SU-DHL-6 (cell line): ENCODE results near the gene GPR160.
"Not testable (repeated sequence)": the region's sequence is repeated elsewhere in the genome, so short reads cannot be mapped to it uniquely, and the experiment has no call there.

ENCODE experiments used
- H2AFZ ChIP-seq: fragments of 200-600 bp; sonication (generic); 2 replicates; pipeline ENCODE4 v1.6.1; 2014; ENCODE audit warnings: low read depth, mild to moderate bottlenecking, moderate library complexity, mixed read lengths, antibody characterized with exemption, low read length; ENCODE audit not compliant: severe bottlenecking
- H3F3A ChIP-seq: fragments of 200-600 bp; shearing (Covaris generic); 2 replicates; pipeline ENCODE4 v1.6.0; 2016; ENCODE audit warnings: antibody characterized with exemption, mild to moderate bottlenecking; ENCODE audit not compliant: insufficient read depth
- H3K27ac ChIP-seq: fragments of 200-600 bp; sonication (generic); 2 replicates; pipeline ENCODE4 v1.5.1; 2016; ENCODE audit warnings: low read depth, mild to moderate bottlenecking, low read length, moderate library complexity, mixed read lengths
- H3K27me3 ChIP-seq: fragments of 200-600 bp; sonication (generic), shearing (Covaris generic); 2 replicates; pipeline ENCODE4 v1.6.0; 2014; ENCODE audit warnings: mild to moderate bottlenecking, low read length
- H3K36me3 ChIP-seq: fragments of 200-600 bp; sonication (generic); 2 replicates; pipeline ENCODE4 v1.6.1; 2014; ENCODE audit warnings: mild to moderate bottlenecking, low read length, mixed read lengths
- H3K4me2 ChIP-seq: fragments of 300-600, 200-600 bp; shearing (Covaris generic), sonication (generic); 2 replicates; pipeline ENCODE4 v1.6.0; 2014; ENCODE audit warnings: low read length, low read depth, mild to moderate bottlenecking; ENCODE audit not compliant: poor library complexity, severe bottlenecking
- H3K4me3 ChIP-seq: fragments of 200-600 bp; sonication (generic); 2 replicates; pipeline ENCODE4 v1.5.1; 2014; ENCODE audit warnings: antibody characterized with exemption, low read length, mild to moderate bottlenecking, mixed read lengths; ENCODE audit not compliant: insufficient read depth, poor library complexity, severe bottlenecking
- H3K79me2 ChIP-seq: fragments of 200-600 bp; sonication (generic); 2 replicates; pipeline ENCODE4 v1.6.1; 2014; ENCODE audit warnings: mild to moderate bottlenecking, low read length, moderate library complexity; ENCODE audit not compliant: insufficient read depth
- H3K9ac ChIP-seq: fragments of 200-600 bp; sonication (generic); 2 replicates; pipeline ENCODE4 v1.7.0; 2014; ENCODE audit warnings: mild to moderate bottlenecking, low read length
- H3K9me2 ChIP-seq: fragments of 200-600 bp; sonication (generic); replicated peaks from 2 replicates; pipeline ENCODE4 v1.6.1; 2014; ENCODE audit warnings: low read length; ENCODE audit not compliant: insufficient read depth
- H3K9me3 ChIP-seq: fragments of 200-600 bp; sonication (generic); 2 replicates; pipeline ENCODE4 v1.6.1; 2014; ENCODE audit warnings: low read length, mixed read lengths; ENCODE audit not compliant: insufficient read depth
- H4K20me1 ChIP-seq: fragments of 200-600 bp; sonication (generic); 2 replicates; pipeline ENCODE4 v1.6.1; 2014; ENCODE audit warnings: low read depth, mild to moderate bottlenecking, antibody characterized with exemption, low read length, moderate library complexity, mixed read lengths
- CTCF ChIP-seq: fragments of 200-600 bp; sonication (generic); IDR thresholded peaks from one replicate; pipeline ENCODE4 v1.5.1; 2017; ENCODE audit warnings: antibody characterized with exemption, mild to moderate bottlenecking, low read length, moderate library complexity; ENCODE audit not compliant: insufficient read depth, poor library complexity, severe bottlenecking
- EZH2phosphoT487 ChIP-seq: fragments of 200-600 bp; sonication (generic), shearing (Covaris generic); conservative IDR thresholded peaks from 2 replicates; pipeline ENCODE4 v1.6.1; 2018; ENCODE audit warnings: mild to moderate bottlenecking, antibody characterized with exemption, low read length, moderate library complexity, mixed read lengths

The GPR160 gene

GRCh38 chr3:170016057-170016456 is 21.7 kb upstream of the GPR160 start:
- no peaks in the 10 kb centered on the region for H3K9me3 ChIP-seq
- H3K4me2 ChIP-seq: no peak overlapping the region
- no peaks in the 10 kb centered on the region for H4K20me1 ChIP-seq
- no peak overlapping the region for H2AFZ ChIP-seq
- no peak overlapping the region for H3K9ac ChIP-seq
- no peaks in the 10 kb centered on the region for H3K27me3 ChIP-seq
- no peak overlapping the region for H3K27ac ChIP-seq
- no peaks in the 10 kb centered on the region for H3K36me3 ChIP-seq
- no peaks in the 10 kb centered on the region for H3K9me2 ChIP-seq
- no peak overlapping the region for H3K4me3 ChIP-seq
- H3F3A ChIP-seq: no peaks in the 10 kb centered on the region
- H3K79me2 ChIP-seq: no peaks in the 10 kb centered on the region
- no peak for TF ChIP-seq CTCF
- no peak for TF ChIP-seq EZH2phosphoT487

- H3K36me3 ChIP-seq, H3K9me3 ChIP-seq, H3K9ac ChIP-seq, H3F3A ChIP-seq, H3K27ac ChIP-seq, H3K4me3 ChIP-seq, H3K4me2 ChIP-seq, H3K79me2 ChIP-seq, H2AFZ ChIP-seq, H4K20me1 ChIP-seq, H3K9me2 ChIP-seq, H3K27me3 ChIP-seq: not testable (repeated sequence)
These were observed 18.5 kb upstream of the GPR160 start for GRCh38 chr3:170019306-170019705.

- H4K20me1 ChIP-seq: no peaks in the 10 kb centered on the region
- no peaks in the 10 kb centered on the region for H3K27me3 ChIP-seq
- no peak overlapping the region for H3K9ac ChIP-seq
- H3K79me2 ChIP-seq: no peaks in the 10 kb centered on the region
- H3F3A ChIP-seq: no peaks in the 10 kb centered on the region
- no peak overlapping the region for H2AFZ ChIP-seq
- TF ChIP-seq EZH2phosphoT487: no peak
- TF ChIP-seq CTCF: peak; percentile 55
- H3K36me3 ChIP-seq: no peaks in the 10 kb centered on the region
- no peak overlapping the region for H3K4me3 ChIP-seq
- H3K9me2 ChIP-seq: no peaks in the 10 kb centered on the region
- no peaks in the 10 kb centered on the region for H3K9me3 ChIP-seq
- no peak overlapping the region for H3K4me2 ChIP-seq
- no peak overlapping the region for H3K27ac ChIP-seq
These were observed 16.7 kb upstream of the GPR160 start for GRCh38 chr3:170021083-170021482.

GRCh38 chr3:170022336-170022735 is 15.5 kb upstream of the GPR160 start:
- Histone ChIP-seq H3K79me2 (no peaks in the 10 kb centered on the region), H3K36me3 (no peaks in the 10 kb centered on the region), H3K4me3 (no peak overlapping the region), H3K4me2 (no peak overlapping the region), H4K20me1 (no peaks in the 10 kb centered on the region), H3K9ac (no peak overlapping the region), H3F3A (no peaks in the 10 kb centered on the region), H3K9me2 (no peaks in the 10 kb centered on the region), H2AFZ (no peak overlapping the region), H3K9me3 (no peaks in the 10 kb centered on the region), H3K27ac (no peak overlapping the region), H3K27me3 (no peaks in the 10 kb centered on the region)
- TF ChIP-seq CTCF (no peak), EZH2phosphoT487 (no peak)
